IPS-18a (cell line): ENCODE data around the gene CPHXL.

Source experiments
- H3K27ac ChIP-seq: one replicate; pipeline ENCODE4 v1.5.1; 2013; ENCODE audit warnings: low read length
- H3K27me3 ChIP-seq: one replicate; pipeline ENCODE4 v1.6.1; 2013; ENCODE audit warnings: mild to moderate bottlenecking, low read length; ENCODE audit not compliant: control insufficient read depth, insufficient read depth
- H3K36me3 ChIP-seq: one replicate; pipeline ENCODE4 v1.6.1; 2013; ENCODE audit warnings: low read depth, low read length; ENCODE audit not compliant: control insufficient read depth
- H3K4me1 ChIP-seq: one replicate; pipeline ENCODE4 v1.6.1; 2013; ENCODE audit warnings: low read depth, low read length; ENCODE audit not compliant: control insufficient read depth
- H3K4me3 ChIP-seq: one replicate; pipeline ENCODE4 v1.5.1; 2013; ENCODE audit warnings: low read length
- H3K9ac ChIP-seq: one replicate; pipeline ENCODE4 v1.6.1; 2013; ENCODE audit warnings: mild to moderate bottlenecking, low read length, moderate library complexity
- H3K9me3 ChIP-seq: one replicate; pipeline ENCODE4 v1.6.1; 2013; ENCODE audit warnings: low read depth, low read length; ENCODE audit not compliant: control insufficient read depth

Gene CPHXL

GRCh38 chr16:75726390-75726789 is at the start of gene CPHXL:
TSS of gene CPHXL (minus strand) at chr16:75726490. CDS start at chr16:75726442, 48 bp downstream.
- H3K36me3 ChIP-seq: no peaks in the 10 kb centered on the region
- H3K4me1 ChIP-seq: no peaks in the 10 kb centered on the region
- H3K27me3 ChIP-seq: no peaks in the 10 kb centered on the region
- no peak within 1 kb of the TSS for H3K9ac ChIP-seq
- no peak within 1 kb of the TSS for H3K4me3 ChIP-seq
- no peaks in the 10 kb centered on the region for H3K9me3 ChIP-seq
- no peak within 1 kb of the TSS for H3K27ac ChIP-seq

GRCh38 chr16:75774197-75774596 is 47.9 kb upstream of the CPHXL start:
- no peaks in the 10 kb centered on the region for H3K27me3 ChIP-seq
- no peaks in the 10 kb centered on the region for H3K36me3 ChIP-seq
- H3K4me1 ChIP-seq: no peaks in the 10 kb centered on the region
- no peaks in the 10 kb centered on the region for H3K9me3 ChIP-seq
- H3K27ac ChIP-seq: no peak overlapping the region
- no peak overlapping the region for H3K4me3 ChIP-seq
- no peak overlapping the region for H3K9ac ChIP-seq

- H3K27me3 ChIP-seq: no peaks in the 10 kb centered on the region
- no peak overlapping the region for H3K9ac ChIP-seq
- no peaks in the 10 kb centered on the region for H3K36me3 ChIP-seq
- no peak overlapping the region for H3K27ac ChIP-seq
- no peaks in the 10 kb centered on the region for H3K4me1 ChIP-seq
- H3K9me3 ChIP-seq: no peaks in the 10 kb centered on the region
- no peak overlapping the region for H3K4me3 ChIP-seq
These were observed 43.8 kb upstream of the CPHXL start for GRCh38 chr16:75770051-75770450.

GRCh38 chr16:75764154-75764768 is 38.0 kb upstream of the CPHXL start:
- Histone ChIP-seq H3K27me3 (no peaks in the 10 kb centered on the region), H3K36me3 (no peaks in the 10 kb centered on the region), H3K27ac (no peak overlapping the region), H3K4me3 (no peak overlapping the region), H3K4me1 (no peaks in the 10 kb centered on the region), H3K9ac (no peak overlapping the region), H3K9me3 (no peaks in the 10 kb centered on the region)

GRCh38 chr16:75763204-75763603 is 36.9 kb upstream of the CPHXL start:
- no peaks in the 10 kb centered on the region for H3K27me3 ChIP-seq
- no peaks in the 10 kb centered on the region for H3K36me3 ChIP-seq
- no peaks in the 10 kb centered on the region for H3K4me1 ChIP-seq
- no peaks in the 10 kb centered on the region for H3K9me3 ChIP-seq
- H3K27ac ChIP-seq: no peak overlapping the region
- no peak overlapping the region for H3K4me3 ChIP-seq
- no peak overlapping the region for H3K9ac ChIP-seq

GRCh38 chr16:75762746-75763145 is 36.5 kb upstream of the CPHXL start:
- H3K36me3 ChIP-seq: no peaks in the 10 kb centered on the region
- H3K27me3 ChIP-seq: no peaks in the 10 kb centered on the region
- H3K4me3 ChIP-seq: no peak overlapping the region

GRCh38 chr16:75761108-75761507 is 34.8 kb upstream of the CPHXL start:
- Histone ChIP-seq H3K9me3 (no peaks in the 10 kb centered on the region), H3K27ac (no peak overlapping the region), H3K4me3 (no peak overlapping the region), H3K4me1 (no peaks in the 10 kb centered on the region), H3K27me3 (no peaks in the 10 kb centered on the region), H3K36me3 (no peaks in the 10 kb centered on the region), H3K9ac (no peak overlapping the region)

More at GRCh38 chr16:75762746-75763145, 36.5 kb upstream of the CPHXL start:
- Histone ChIP-seq H3K27ac (no peak overlapping the region), H3K9me3 (no peaks in the 10 kb centered on the region), H3K9ac (no peak overlapping the region), H3K4me1 (no peaks in the 10 kb centered on the region)

- H3K27ac ChIP-seq: no peak overlapping the region
- H3K4me3 ChIP-seq: no peak overlapping the region
These were observed 33.8 kb upstream of the CPHXL start for GRCh38 chr16:75760018-75760519.

GRCh38 chr16:75758215-75758614 is 31.9 kb upstream of the CPHXL start:
- Histone ChIP-seq H3K27ac (no peak overlapping the region), H3K9me3 (no peaks in the 10 kb centered on the region), H3K27me3 (no peaks in the 10 kb centered on the region), H3K4me1 (no peaks in the 10 kb centered on the region), H3K36me3 (no peaks in the 10 kb centered on the region), H3K9ac (no peak overlapping the region), H3K4me3 (no peak overlapping the region)

More at GRCh38 chr16:75760018-75760519, 33.8 kb upstream of the CPHXL start:
- Histone ChIP-seq H3K9ac (no peak overlapping the region), H3K36me3 (no peaks in the 10 kb centered on the region), H3K27me3 (no peaks in the 10 kb centered on the region), H3K9me3 (no peaks in the 10 kb centered on the region), H3K4me1 (no peaks in the 10 kb centered on the region)

GRCh38 chr16:75754141-75754540 is 27.9 kb upstream of the CPHXL start:
- Histone ChIP-seq H3K4me1 (no peaks in the 10 kb centered on the region), H3K4me3 (no peak overlapping the region), H3K36me3 (no peaks in the 10 kb centered on the region), H3K27me3 (no peaks in the 10 kb centered on the region), H3K9ac (no peak overlapping the region), H3K27ac (no peak overlapping the region), H3K9me3 (no peaks in the 10 kb centered on the region)

GRCh38 chr16:75750528-75750927 is 24.2 kb upstream of the CPHXL start:
- H3K4me1 ChIP-seq: no peaks in the 10 kb centered on the region
- H3K9ac ChIP-seq: no peak overlapping the region
- H3K27me3 ChIP-seq: no peaks in the 10 kb centered on the region
- H3K9me3 ChIP-seq: no peaks in the 10 kb centered on the region
- H3K4me3 ChIP-seq: no peak overlapping the region
- H3K27ac ChIP-seq: no peak overlapping the region
- H3K36me3 ChIP-seq: no peaks in the 10 kb centered on the region

GRCh38 chr16:75746359-75746758 is 20.1 kb upstream of the CPHXL start:
- H3K9me3 ChIP-seq: peaks cover 32% of the 10 kb centered on the region
- H3K27me3 ChIP-seq: no peaks in the 10 kb centered on the region

More at GRCh38 chr16:75746359-75746758, 20.1 kb upstream of the CPHXL start:
- Histone ChIP-seq H3K9ac (no peak overlapping the region), H3K36me3 (no peaks in the 10 kb centered on the region), H3K4me1 (no peaks in the 10 kb centered on the region), H3K4me3 (no peak overlapping the region), H3K27ac (no peak overlapping the region)
